ENCODE data around the gene BCL2A1. TPM values are rescaled to one million over a fixed set of nuclear protein-coding genes. Genes with fewer than 3 reads are reported as not detected.
A peak's percentile ranks its signal among the peaks of the same experiment; 100 is the strongest.
"Not testable (repeated sequence)": the region's sequence is repeated elsewhere in the genome, so short reads cannot be mapped to it uniquely, and the experiment has no call there.

Gene BCL2A1
- polyA plus RNA-seq, 10 donors, result 0.42 to 1.3 (median 0.59) TPM; not detected in 3

- no peak for DNase-seq
Measured at GRCh38 chr15:79989682-79990081, 18.7 kb upstream of the BCL2A1 start.

DNA sequence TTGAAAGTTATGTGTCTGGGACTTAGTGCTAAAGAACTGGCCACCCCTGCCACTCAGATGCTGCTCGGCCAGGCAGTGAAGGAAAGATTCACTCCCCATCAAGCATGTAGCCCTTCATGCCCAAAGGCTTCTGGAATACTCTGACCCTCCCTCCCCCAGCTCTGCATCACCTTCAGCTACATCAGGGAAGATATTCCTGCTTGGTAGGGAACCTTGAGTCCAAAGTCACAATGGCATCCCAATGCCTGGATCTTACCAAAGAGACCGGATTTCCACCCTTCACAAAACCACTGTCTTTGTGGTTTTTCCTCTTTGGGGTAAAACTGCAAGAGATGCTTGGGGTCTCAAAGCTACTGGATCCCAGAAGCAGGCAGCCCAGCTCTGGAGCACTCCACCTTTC, 18.2 kb upstream of the BCL2A1 start:
- no peak for DNase-seq

GRCh38 chr15:79988448-79989117, 17.6 kb upstream of the BCL2A1 start:
- no peak for DNase-seq

GRCh38 chr15:79987969-79988368, 17.0 kb upstream of the BCL2A1 start:
- no peak for DNase-seq

GRCh38 chr15:79987569-79987955, 16.6 kb upstream of the BCL2A1 start:
- DNase-seq, result no peak

GRCh38 chr15:79981831-79982455, 10.9 kb upstream of the BCL2A1 start:
- DNase-seq, result peak in 1 of 3 donors; percentile 11

DNA sequence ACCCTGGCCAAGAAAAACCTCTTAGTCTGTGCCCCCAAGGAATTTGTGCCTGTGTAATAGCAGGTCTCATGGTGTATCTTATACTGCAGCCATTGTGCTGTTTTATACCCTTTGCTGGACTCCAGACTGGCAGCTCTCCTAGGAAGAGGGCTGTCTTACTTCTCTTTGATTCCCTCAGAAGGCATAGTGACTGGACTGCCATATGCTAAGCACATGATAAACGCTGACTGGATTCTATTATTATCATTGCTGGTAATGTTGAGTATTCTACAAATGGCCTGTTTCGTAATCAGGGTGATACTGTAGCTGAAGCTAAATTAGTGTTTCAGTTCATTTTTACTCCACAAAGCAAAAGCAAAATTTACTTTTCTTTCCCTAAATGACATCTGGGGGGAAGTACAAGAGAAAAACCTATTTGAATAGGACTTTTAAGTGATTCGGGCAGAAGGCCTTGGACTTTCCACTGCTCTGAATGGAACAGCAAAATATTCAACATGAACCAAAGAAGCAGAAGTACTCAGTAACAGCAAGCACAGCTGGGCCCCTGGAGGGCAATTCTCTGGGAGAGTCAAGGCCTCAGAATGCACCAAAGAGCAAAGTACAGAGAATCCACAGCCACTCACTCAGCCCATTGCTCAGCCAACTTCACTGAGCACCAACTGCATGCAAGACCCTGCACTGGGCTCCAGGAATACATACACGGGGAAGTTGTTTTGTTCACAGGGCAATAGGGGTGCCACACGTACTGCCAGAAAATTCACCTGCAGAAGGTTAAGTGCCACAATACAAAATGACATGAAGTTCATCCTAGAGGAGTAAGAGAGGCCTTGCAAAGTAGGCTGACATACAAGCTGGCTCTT, 7.9 kb upstream of the BCL2A1 start:
- peak in 1 of 3 donors; percentile 52 for DNase-seq

DNA sequence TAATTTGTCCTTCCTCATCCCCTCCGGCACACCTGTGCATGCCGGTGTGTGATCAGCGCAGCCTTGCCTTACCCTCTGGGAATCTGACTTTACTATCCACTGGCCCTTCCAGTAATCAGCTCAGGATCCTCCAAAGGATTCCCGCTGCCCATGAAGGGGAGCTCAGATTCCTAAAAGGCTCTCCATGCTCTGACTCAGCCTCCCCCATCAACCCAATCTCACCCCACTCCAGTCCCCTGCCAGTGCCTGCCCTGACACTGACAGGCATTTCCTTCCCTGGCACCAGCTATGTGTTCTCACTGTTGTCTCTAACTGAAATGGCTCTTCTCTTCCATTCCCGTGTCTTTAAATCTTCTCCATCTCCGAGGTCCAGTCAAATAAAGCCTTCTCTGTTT, 7.3 kb upstream of the BCL2A1 start:
- DNase-seq, result no peak

GRCh38 chr15:79977431-79978054, 6.5 kb upstream of the BCL2A1 start:
- DNase-seq, result no peak

DNA sequence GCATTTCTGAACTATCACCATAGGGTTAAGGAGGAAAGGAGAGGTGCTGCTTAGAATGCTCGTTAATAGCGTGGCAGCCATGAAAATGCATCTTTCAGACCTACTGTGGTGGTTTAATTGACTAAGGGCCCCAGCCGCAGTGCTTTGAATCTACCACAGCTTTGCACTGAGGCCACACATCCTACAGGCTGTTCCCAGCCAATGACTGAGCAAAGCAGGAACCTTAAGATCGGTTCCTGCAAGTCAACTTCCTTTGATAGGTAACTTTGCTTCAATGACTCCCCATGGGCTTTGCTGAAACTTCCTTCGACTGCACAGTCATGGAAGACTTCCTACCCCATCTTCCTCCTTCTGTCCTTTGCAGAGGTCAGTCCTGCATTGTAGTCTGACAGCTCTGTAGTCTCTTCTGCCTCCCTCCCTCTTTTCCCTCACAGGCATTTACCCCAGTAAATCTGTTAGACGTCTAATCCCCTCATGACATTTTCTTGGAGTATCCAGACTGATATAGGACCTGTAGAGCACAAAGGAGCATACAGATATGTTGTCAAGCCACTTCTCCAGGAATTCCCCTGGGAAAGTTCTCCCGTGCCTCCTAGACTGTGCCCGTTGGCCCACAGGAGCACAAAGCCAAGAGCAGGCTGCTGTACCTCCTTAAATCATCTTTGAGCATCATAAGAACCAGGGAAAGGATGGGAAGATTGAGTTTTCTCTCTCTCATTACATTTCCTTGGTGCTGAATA, 2.6 kb upstream of the BCL2A1 start:
- DNase-seq, result no peak

- DNase-seq, result no peak
Measured at GRCh38 chr15:79972863-79973262, 1.9 kb upstream of the BCL2A1 start.

DNA sequence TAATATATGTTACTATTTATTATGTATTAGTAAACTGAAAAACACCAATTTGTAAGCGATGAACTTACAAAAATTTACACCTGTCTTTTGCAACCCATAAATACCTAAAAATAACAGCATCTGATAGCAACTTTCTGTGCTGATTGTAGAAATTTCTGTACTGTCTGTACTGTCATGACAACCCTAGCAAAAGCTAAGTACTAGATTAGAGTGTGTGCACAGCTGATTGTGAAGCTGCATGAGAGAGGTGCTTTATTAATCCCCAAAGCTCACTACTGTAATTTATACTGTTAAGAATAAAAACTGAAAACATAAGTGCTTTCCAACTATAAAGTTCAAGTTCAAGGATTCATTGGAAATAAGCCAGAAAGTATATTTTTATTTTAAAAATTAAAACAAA, 815 bp downstream of the BCL2A1 start:
- DNase-seq, result no peak

DNA sequence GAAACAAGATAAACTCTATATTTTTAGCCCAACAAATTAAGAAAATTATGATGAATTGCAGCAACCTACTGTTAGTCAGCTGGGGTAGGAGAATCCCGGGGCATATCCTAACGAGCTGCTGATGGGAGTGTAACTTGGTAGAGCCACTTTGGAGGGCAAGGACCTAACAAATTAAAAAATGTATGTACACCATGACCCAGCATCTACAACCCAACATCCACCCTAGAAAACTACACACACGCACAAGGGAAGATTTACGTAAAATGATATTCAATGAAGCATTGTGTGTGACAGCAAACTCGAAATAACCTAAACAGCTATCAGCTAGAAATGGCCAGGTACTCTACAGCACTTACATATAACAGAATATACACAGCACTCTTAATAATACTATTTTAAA, 1.9 kb downstream of the BCL2A1 start:
- no peak for DNase-seq

DNA sequence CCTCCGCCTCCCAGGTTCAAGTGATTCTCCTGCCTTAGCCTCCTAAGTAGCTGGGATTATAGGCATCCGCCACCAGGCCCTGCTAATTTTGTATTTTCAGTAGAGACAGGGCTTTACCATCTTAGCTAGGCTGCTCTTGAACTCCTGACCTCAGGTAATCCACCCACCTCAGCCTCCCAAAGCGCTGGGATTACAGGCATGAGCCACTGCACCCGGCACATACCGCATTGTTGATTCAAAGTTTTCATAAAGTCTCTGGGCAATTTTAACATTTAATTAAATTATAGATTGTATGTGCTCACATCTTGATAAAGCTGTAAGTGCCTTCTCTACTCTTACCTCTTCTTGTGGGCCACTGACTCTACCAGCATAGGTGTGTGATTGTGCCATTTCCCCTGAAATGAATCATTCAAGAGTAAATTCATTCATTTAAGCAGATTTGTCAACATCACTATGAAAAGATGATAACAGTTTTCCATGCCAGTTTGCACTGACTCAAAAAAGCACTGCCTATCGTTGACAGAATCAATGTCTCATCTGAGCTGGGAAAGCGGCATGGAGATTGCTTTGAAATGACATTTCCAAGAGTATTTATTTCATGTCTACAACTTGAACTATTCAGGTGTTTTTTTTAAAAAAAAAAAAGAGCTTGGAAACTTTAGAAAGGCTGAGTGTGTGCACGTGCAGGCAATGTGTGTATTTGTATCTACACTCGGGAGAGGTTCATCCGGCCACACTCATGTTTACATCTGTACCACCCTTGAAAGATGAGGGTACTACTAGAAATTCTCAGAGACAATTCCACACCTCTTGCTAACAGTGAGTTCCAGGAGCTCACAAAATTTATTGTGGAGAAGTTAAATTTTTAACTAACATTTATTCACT, 3.5 kb downstream of the BCL2A1 start:
- no peak for DNase-seq

DNA sequence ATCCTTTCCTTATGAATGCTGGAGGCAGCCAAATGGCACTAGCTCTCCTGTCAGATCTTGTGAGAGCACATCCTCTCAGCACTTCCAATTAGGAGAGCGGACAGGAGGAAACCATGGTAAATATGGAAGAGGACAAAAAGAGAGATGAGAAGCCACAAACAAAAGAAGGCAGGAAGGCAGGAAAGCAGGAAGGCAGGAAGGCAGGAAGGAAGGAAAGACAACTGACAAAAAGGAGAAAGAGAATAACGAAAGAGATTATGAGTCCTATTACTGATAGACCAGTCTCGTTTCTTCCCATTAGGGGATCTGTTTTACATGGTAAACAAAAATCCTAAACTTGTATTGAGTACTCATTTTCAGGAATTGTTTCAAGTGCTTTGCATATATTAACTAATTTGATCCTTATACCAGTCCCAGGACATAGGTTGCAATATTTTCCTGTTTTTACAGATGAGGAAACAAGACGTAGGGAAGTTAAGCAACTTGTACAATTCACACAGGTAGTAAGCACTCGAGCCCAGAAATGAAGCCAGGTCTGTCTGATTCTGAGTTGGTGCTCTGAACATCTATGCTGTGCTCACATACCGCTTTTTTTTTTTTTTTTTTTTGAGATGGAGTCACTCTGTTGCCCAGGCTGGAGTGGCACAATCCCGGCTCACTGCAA, 4.2 kb downstream of the BCL2A1 start:
- no peak for DNase-seq

- DNase-seq, result no peak
Measured at GRCh38 chr15:79965846-79966630, 5.0 kb downstream of the BCL2A1 start.

DNA sequence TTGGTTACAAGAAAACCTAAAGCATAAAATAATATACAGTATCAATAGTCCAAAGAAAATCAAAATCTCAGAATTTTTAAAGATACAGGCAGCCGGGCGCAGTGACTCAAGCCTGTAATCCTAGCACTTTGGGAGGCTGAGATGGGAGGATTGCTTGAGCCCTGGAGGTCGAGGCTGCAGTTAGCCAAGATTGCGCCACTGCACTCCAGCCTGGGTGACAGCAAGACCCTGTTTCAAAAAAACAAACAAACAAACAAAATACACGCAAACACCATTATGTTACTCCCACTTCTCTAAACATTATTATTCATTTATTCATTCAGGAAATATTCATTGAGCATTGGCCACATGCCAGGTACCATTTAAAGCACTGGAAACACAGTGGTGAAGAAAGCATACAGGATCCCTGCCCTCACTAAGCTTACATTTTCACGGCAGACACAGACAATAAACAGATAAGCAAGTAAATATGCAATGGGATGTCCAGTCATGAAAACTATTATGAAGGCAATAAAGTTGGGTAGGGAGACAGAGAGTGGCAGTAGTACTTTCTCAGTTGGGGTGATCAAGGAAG, 6.7 kb downstream of the BCL2A1 start:
- DNase-seq, result no peak

GRCh38 chr15:79962921-79963320, 8.1 kb downstream of the BCL2A1 start:
- DNase-seq, result not testable (repeated sequence)

GRCh38 chr15:79962178-79962577, 8.8 kb downstream of the BCL2A1 start:
- no peak for DNase-seq

Data from muscle of back (tissue), 11 donors.